HEK293 (cell line): ENCODE results near the gene VAT1L.

Source experiments
- CTCF ChIA-PET: fragments of 350-600 bp; formaldehyde crosslinking; extraction: SDS; loops from one replicate; lab custom pipeline; 2021; ENCODE audit warnings: antibody characterized with exemption; lab: Yijun Ruan, JAX
- POLR2A ChIA-PET: fragments of 300-600 bp; formaldehyde crosslinking; extraction: SDS; loops from one replicate; lab custom pipeline; 2020; ENCODE audit warnings: antibody characterized with exemption, inconsistent platforms; lab: Yijun Ruan, JAX
- H3K27ac ChIP-seq: fragments of 200-500 bp; sonication (Bioruptor generic); 2 replicates; pipeline ENCODE4 v1.5.1; 2014; ENCODE audit warnings: low read depth, low read length, control low read depth, inconsistent platforms; ENCODE audit errors: extremely low read depth
- H3K36me3 ChIP-seq, 2 experiments: fragments of 200-500 bp in 1 of 2; sonication (Bioruptor generic) in 1 of 2; 1 replicate in 1 of 2; 2 replicates in 1 of 2; pipeline ENCODE4 v1.5.1; 2014 to 2017; ENCODE audit warnings: inconsistent platforms in 2 of 2, low read length in 2 of 2; ENCODE audit not compliant: control insufficient read depth in 2 of 2, insufficient read depth in 1 of 2
- H3K4me1 ChIP-seq: fragments of 200-500 bp; sonication (Bioruptor generic); 2 replicates; pipeline ENCODE4 v1.5.1; 2014; ENCODE audit warnings: mild to moderate bottlenecking, low read length, inconsistent platforms; ENCODE audit not compliant: control insufficient read depth, insufficient read depth
- H3K4me3 ChIP-seq: 2 replicates; pipeline ENCODE4 v1.5.1; 2011; ENCODE audit warnings: low read depth, mild to moderate bottlenecking, control low read depth, low read length, moderate library complexity
- H3K9me3 ChIP-seq: fragments of 200-500 bp; sonication (Bioruptor generic); 2 replicates; pipeline ENCODE4 v1.5.1; 2014; ENCODE audit warnings: low read depth, low read length, inconsistent platforms; ENCODE audit not compliant: control insufficient read depth, insufficient read depth
- ATF2 ChIP-seq: fragments of 450-650 bp; formaldehyde crosslinking; IDR thresholded peaks from 2 replicates; pipeline ENCODE4 v1.5.1; 2016; ENCODE audit warnings: missing biosample characterization, missing genetic modification characterization, low read depth
- BCL11A ChIP-seq: fragments of 450-650 bp; formaldehyde crosslinking; IDR thresholded peaks from 2 replicates; pipeline ENCODE4 v1.5.1; 2016; ENCODE audit warnings: low read depth, missing biosample characterization, missing genetic modification characterization
- CTCF ChIP-seq: fragments of 450-650 bp; formaldehyde crosslinking; IDR thresholded peaks from 2 replicates; pipeline ENCODE4 v1.5.1; 2016; ENCODE audit warnings: missing biosample characterization, missing genetic modification characterization
- HOXA7 ChIP-seq: sonication (generic); formaldehyde crosslinking; IDR thresholded peaks from 2 replicates; pipeline ENCODE4 v1.8.1; 2022; ENCODE audit warnings: missing genetic modification reagents, borderline replicate concordance
- HOXD13 ChIP-seq: sonication (generic); formaldehyde crosslinking; IDR thresholded peaks from 2 replicates; pipeline ENCODE4 v1.8.0; 2022; ENCODE audit warnings: missing genetic modification reagents, borderline replicate concordance
- KLF9 ChIP-seq: fragments of 450-650 bp; formaldehyde crosslinking; IDR thresholded peaks from 2 replicates; pipeline ENCODE4 v1.5.1; 2016; ENCODE audit warnings: missing biosample characterization, missing genetic modification characterization, low read depth
- MYNN ChIP-seq: fragments of 450-650 bp; formaldehyde crosslinking; IDR thresholded peaks from 2 replicates; pipeline ENCODE4 v1.5.1; 2016; ENCODE audit warnings: missing biosample characterization, missing genetic modification characterization, borderline replicate concordance
- SCRT1 ChIP-seq: fragments of 450-650 bp; formaldehyde crosslinking; IDR thresholded peaks from 2 replicates; pipeline ENCODE4 v1.5.1; 2016; ENCODE audit warnings: missing biosample characterization, missing genetic modification characterization, borderline replicate concordance
- ZNF174 ChIP-seq: fragments of 450-650 bp; formaldehyde crosslinking; IDR thresholded peaks from 2 replicates; pipeline ENCODE4 v1.5.0; 2017; ENCODE audit warnings: missing biosample characterization, mild to moderate bottlenecking, missing genetic modification characterization
- ZNF184 ChIP-seq: fragments of 450-650 bp; IDR thresholded peaks from 2 replicates; pipeline ENCODE4 v1.5.1; 2018; ENCODE audit warnings: missing biosample characterization, mild to moderate bottlenecking, missing genetic modification characterization
- ZNF2 ChIP-seq: fragments of 450-650 bp; formaldehyde crosslinking; IDR thresholded peaks from 2 replicates; pipeline ENCODE4 v1.5.1; 2016; ENCODE audit warnings: missing biosample characterization, missing genetic modification characterization
- ZNF223 ChIP-seq: fragments of 450-650 bp; formaldehyde crosslinking; IDR thresholded peaks from 2 replicates; pipeline ENCODE4 v1.5.1; 2016; ENCODE audit warnings: missing biosample characterization, missing genetic modification characterization
- ZNF311 ChIP-seq: fragments of 450-650 bp; formaldehyde crosslinking; IDR thresholded peaks from 2 replicates; pipeline ENCODE4 v1.5.1; 2017; ENCODE audit warnings: missing biosample characterization, missing genetic modification characterization, borderline replicate concordance
- ZNF449 ChIP-seq: fragments of 450-650 bp; formaldehyde crosslinking; IDR thresholded peaks from 2 replicates; pipeline ENCODE4 v1.5.1; 2017; ENCODE audit warnings: missing biosample characterization, mild to moderate bottlenecking, missing genetic modification characterization, moderate library complexity
- ZNF610 ChIP-seq: fragments of 450-650 bp; formaldehyde crosslinking; IDR thresholded peaks from 2 replicates; pipeline ENCODE4 v1.5.1; 2016; ENCODE audit warnings: missing biosample characterization, missing genetic modification characterization, borderline replicate concordance
- ZNF654 ChIP-seq: fragments of 450-650 bp; formaldehyde crosslinking; IDR thresholded peaks from 2 replicates; pipeline ENCODE4 v1.5.1; 2016; ENCODE audit warnings: low read depth, missing biosample characterization, missing genetic modification characterization
- ZNF660 ChIP-seq: fragments of 450-650 bp; IDR thresholded peaks from 2 replicates; pipeline ENCODE4 v1.5.1; 2018; ENCODE audit warnings: missing biosample characterization, mild to moderate bottlenecking, missing genetic modification characterization
- ZNF664 ChIP-seq: fragments of 450-650 bp; formaldehyde crosslinking; IDR thresholded peaks from 2 replicates; pipeline ENCODE4 v1.5.1; 2016; ENCODE audit warnings: missing biosample characterization, missing genetic modification characterization
- ZNF76 ChIP-seq: fragments of 450-650 bp; formaldehyde crosslinking; IDR thresholded peaks from 2 replicates; pipeline ENCODE4; 2016; ENCODE audit warnings: low read depth, missing biosample characterization, missing genetic modification characterization, borderline replicate concordance
- ZNF843 ChIP-seq: fragments of 450-650 bp; formaldehyde crosslinking; IDR thresholded peaks from 2 replicates; pipeline ENCODE4 v1.5.1; 2016; ENCODE audit warnings: missing biosample characterization, missing genetic modification characterization
- ZSCAN30 ChIP-seq: fragments of 450-650 bp; IDR thresholded peaks from 2 replicates; pipeline ENCODE4 v1.5.1; 2018; ENCODE audit warnings: missing biosample characterization, mild to moderate bottlenecking, missing genetic modification characterization, moderate library complexity
- ZSCAN4 ChIP-seq: fragments of 450-650 bp; formaldehyde crosslinking; IDR thresholded peaks from 2 replicates; pipeline ENCODE4 v1.5.1; 2017; ENCODE audit warnings: missing biosample characterization, missing genetic modification characterization
- TF ChIP-seq, protein P1 (sequence below): fragments of 450-650 bp; formaldehyde crosslinking; IDR thresholded peaks from 2 replicates; pipeline ENCODE4 v1.5.1; 2016; ENCODE audit warnings: missing biosample characterization, missing genetic modification characterization

The VAT1L gene

DNA sequence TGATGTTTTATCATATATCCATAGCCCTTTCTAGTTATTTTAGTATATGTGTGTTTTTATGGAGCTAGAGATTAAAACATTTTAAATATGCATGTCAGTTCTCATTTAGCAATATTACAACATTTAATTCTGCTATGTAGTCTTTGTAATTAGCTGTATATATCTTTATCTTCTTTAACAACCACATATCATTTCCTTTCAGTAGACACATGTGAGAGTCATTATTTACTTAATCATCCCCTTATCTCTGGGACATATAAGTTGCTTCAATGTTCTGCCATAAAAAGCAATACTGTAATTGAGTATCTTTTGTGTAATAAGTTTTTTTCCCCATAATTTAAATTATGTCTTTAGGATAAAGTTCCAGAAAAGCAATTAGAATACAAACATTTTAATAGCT lies 182.0 kb downstream of the VAT1L start:
- CTCF ChIA-PET: interaction anchor here (0.6 to 3.8 kb wide), 9 partner anchors 11 to 385 kb away, joined by 3 to 57 read pairs (median 3); partner anchors contain the start of gene WWOX
- POLR2A ChIA-PET: no interaction called here
- no peaks in the 10 kb centered on the region for H3K9me3 ChIP-seq
- no peak overlapping the region for H3K4me3 ChIP-seq
- TF ChIP-seq ZNF610 (tag by site-specific recombination) (no peak), MYNN (tag by site-specific recombination) (no peak), ZSCAN4 (tag by site-specific recombination) (no peak), BCL11A (tag by site-specific recombination) (no peak), HOXD13 (CRISPR knock-in tag) (no peak), ZNF311 (tag by site-specific recombination) (no peak)
- H3K36me3 ChIP-seq: no peaks in the 10 kb centered on the region
- no peaks in the 10 kb centered on the region for H3K4me1 ChIP-seq
- no peak overlapping the region for H3K27ac ChIP-seq

- H3K4me3 ChIP-seq: no peak overlapping the region
- H3K4me1 ChIP-seq: no peaks in the 10 kb centered on the region
- H3K9me3 ChIP-seq: no peaks in the 10 kb centered on the region
- H3K27ac ChIP-seq: no peak overlapping the region
- ChIA-PET CTCF (interaction anchor here (0.6 to 3.8 kb wide), 13 partner anchors 9 to 1132 kb away, joined by 3 to 57 read pairs (median 5); no protein-coding TSS in a partner anchor), POLR2A (no interaction called here)
- TF ChIP-seq ZSCAN30 (tag by site-specific recombination) (no peak), ZNF654 (tag by site-specific recombination) (peak; percentile 73), SCRT1 (tag by site-specific recombination) (no peak), ZNF174 (tag by site-specific recombination) (no peak), CTCF (tag by site-specific recombination) (peak; percentile 54), ZNF660 (tag by site-specific recombination) (0 out of 2 replicates have a peak, but pooled peaks have one; percentile 41), ZNF449 (tag by site-specific recombination) (peak; percentile 92), ZNF2 (tag by site-specific recombination) (0 out of 2 replicates have a peak, but pooled peaks have one; percentile 56), ZNF843 (tag by site-specific recombination) (no peak)
- TF ChIP-seq, all 188 proteins: peak for 5
- H3K36me3 ChIP-seq: no peaks in the 10 kb centered on the region
These were observed 183.1 kb downstream of the VAT1L start for GRCh38 chr16:77971306-77972061.

DNA sequence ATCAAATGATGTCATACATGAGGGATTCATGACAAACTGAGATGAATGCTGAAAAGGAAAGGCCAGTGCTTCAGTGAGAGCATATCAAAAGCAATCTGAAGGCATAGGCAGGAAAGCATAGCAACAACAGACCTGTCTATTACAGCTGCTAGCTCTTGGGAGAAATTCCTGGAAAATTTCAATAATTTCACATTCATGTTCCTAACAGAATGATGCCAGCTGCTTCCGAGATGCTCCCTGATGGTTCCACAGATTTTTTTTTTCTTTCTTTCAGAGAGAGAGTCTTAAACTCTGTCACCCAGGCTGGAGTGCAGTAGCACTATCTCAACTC lies 183.7 kb downstream of the VAT1L start:
- H3K9me3 ChIP-seq: no peaks in the 10 kb centered on the region
- H3K4me3 ChIP-seq: no peak overlapping the region
- TF ChIP-seq, protein P1, sequence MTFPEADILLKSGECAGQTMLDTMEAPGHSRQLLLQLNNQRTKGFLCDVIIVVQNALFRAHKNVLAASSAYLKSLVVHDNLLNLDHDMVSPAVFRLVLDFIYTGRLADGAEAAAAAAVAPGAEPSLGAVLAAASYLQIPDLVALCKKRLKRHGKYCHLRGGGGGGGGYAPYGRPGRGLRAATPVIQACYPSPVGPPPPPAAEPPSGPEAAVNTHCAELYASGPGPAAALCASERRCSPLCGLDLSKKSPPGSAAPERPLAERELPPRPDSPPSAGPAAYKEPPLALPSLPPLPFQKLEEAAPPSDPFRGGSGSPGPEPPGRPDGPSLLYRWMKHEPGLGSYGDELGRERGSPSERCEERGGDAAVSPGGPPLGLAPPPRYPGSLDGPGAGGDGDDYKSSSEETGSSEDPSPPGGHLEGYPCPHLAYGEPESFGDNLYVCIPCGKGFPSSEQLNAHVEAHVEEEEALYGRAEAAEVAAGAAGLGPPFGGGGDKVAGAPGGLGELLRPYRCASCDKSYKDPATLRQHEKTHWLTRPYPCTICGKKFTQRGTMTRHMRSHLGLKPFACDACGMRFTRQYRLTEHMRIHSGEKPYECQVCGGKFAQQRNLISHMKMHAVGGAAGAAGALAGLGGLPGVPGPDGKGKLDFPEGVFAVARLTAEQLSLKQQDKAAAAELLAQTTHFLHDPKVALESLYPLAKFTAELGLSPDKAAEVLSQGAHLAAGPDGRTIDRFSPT: no peak
- TF ChIP-seq ATF2: peak; percentile 12; the same call in 1 of the 2 replicates
- no peak for TF ChIP-seq HOXA7 (CRISPR knock-in tag)
- no peak for TF ChIP-seq ZNF76
- no peak for TF ChIP-seq ZNF223 (tag by site-specific recombination)
- no peak for TF ChIP-seq ZNF184
- no peak for TF ChIP-seq KLF9 (tag by site-specific recombination)
- no peak for TF ChIP-seq ZNF664 (tag by site-specific recombination)
- no peak overlapping the region for H3K27ac ChIP-seq
- POLR2A ChIA-PET: no interaction called here
- H3K36me3 ChIP-seq: no peaks in the 10 kb centered on the region
- CTCF ChIA-PET: interaction anchor here (0.6 to 3.8 kb wide), 11 partner anchors 9 to 1132 kb away, joined by 3 to 57 read pairs (median 5); no protein-coding TSS in a partner anchor
- H3K4me1 ChIP-seq: no peaks in the 10 kb centered on the region
